Suprapubic skin (tissue), 4 donors: ENCODE measurements around the gene GRIN3B. TPM values are rescaled to one million over a fixed set of nuclear protein-coding genes. Genes with fewer than 3 reads are reported as not detected.

ENCODE experiments used
- DNase-seq, 2 donors: peaks; one replicate each; pipeline ENCODE4 v3.0.0-alpha.2; 2019; ENCODE audit warnings: low spot score in 2 of 2
- H3K27ac ChIP-seq: fragments of 200-600 bp; sonication (generic); one replicate; pipeline ENCODE4 v1.5.1; 2019
- H3K27me3 ChIP-seq: fragments of 200-600 bp; sonication (generic); one replicate; pipeline ENCODE4 v1.5.1; 2019
- H3K36me3 ChIP-seq: fragments of 200-600 bp; sonication (generic); one replicate; pipeline ENCODE4 v1.5.1; 2019
- H3K4me1 ChIP-seq: fragments of 200-600 bp; sonication (generic); one replicate; pipeline ENCODE4 v1.5.1; 2019
- H3K4me3 ChIP-seq: fragments of 200-600 bp; sonication (generic); one replicate; pipeline ENCODE4 v1.5.1; 2019; ENCODE audit warnings: mild to moderate bottlenecking
- H3K9me3 ChIP-seq: fragments of 200-600 bp; sonication (generic); one replicate; pipeline ENCODE4 v1.5.1; 2019
- EP300 ChIP-seq: sonication (generic); formaldehyde crosslinking; IDR thresholded peaks from one replicate; pipeline ENCODE4 v1.6.1; 2017; ENCODE audit warnings: antibody characterized with exemption
- POLR2A ChIP-seq, 2 donors: fragments of 450-650 bp; IDR thresholded peaks; one replicate each; pipeline ENCODE4 v1.6.1; 2017; ENCODE audit warnings: antibody characterized with exemption in 2 of 2, mild to moderate bottlenecking in 2 of 2, moderate library complexity in 2 of 2
- POLR2AphosphoS5 ChIP-seq, 3 donors: sonication (generic); formaldehyde crosslinking; IDR thresholded peaks; one replicate each; pipeline ENCODE4 v1.6.1; 2017; ENCODE audit warnings: antibody characterized with exemption in 3 of 3
- WGBS: methylation state at CpG from one replicate; pipeline ENCODE4 v1.1.5; 2018; 5-methylcytosine and 5-hydroxymethylcytosine counted together
- total RNA-seq, 4 donors: library from RNA; depleted of rRNA; stranded (reverse); fragments of >200 nt; gene quantifications; one replicate each; pipeline ENCODE4 v1.1.0, GENCODE V29; 2016
- TF ChIP-seq, protein P1 (sequence below), 2 donors: fragments of 200-600 bp in 1 of 2; fragments of 450-650 bp in 1 of 2; sonication (generic) in 1 of 2; IDR thresholded peaks; one replicate each; pipeline ENCODE4 v1.5.1; 2016 to 2019; ENCODE audit warnings: antibody characterized with exemption in 2 of 2, mild to moderate bottlenecking in 1 of 2, moderate library complexity in 1 of 2

GRIN3B gene
- total RNA-seq, 4 donors from 2014 or later = 0.13 to 1.1 TPM; not detected in 2

DNA sequence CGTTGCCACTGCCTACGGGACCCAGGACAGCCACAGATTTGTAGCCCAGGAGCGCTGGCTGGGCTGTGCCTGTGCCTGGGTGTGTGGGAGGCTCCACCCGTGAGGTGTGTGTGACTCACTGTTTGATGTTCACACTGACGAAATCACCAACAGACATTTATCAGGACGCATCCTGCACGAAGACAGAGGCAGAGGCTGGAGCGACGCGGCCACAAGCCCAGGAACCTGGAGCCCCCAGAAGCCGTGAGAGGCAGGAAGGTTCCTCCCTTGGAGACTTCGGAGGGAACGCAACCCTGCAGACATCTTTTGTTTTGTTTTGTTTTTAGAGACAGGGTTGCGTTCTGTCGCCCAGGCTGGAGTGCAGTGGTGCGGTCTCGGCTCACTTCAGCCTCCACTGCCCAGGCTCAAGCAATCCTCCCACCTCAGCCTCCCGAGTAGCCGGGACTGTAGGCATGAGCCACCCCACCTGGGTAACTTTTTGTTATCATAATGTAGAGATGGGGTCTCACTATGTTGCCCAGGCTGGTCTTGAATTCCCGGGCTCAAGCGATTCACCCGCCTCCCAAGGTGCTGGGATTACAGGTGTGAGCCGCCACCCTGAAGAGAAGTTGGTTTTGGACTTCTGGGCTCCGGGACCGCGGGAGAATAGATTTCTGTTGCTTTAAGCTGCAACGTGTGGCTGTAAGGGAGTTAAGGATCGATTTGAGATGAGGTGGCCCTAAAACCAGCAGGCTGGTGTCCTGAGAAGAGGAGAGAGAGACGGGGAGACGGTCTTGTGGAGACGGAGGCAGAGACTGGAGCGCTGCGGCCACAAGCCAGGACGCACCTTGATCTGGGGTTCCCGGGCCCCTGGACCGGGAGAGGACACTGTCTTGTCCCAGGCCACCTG, 41.0 kb upstream of the GRIN3B start:
- Histone ChIP-seq H3K4me3 (no peak overlapping the region), H3K27me3 (no peaks in the 10 kb centered on the region), H3K4me1 (peaks cover 5% of the 10 kb centered on the region), H3K27ac (no peak overlapping the region), H3K36me3 (no peaks in the 10 kb centered on the region), H3K9me3 (no peaks in the 10 kb centered on the region)
- WGBS = 79% methylated on average over 36 of the region's 36 CpGs
- TF ChIP-seq, protein P1, sequence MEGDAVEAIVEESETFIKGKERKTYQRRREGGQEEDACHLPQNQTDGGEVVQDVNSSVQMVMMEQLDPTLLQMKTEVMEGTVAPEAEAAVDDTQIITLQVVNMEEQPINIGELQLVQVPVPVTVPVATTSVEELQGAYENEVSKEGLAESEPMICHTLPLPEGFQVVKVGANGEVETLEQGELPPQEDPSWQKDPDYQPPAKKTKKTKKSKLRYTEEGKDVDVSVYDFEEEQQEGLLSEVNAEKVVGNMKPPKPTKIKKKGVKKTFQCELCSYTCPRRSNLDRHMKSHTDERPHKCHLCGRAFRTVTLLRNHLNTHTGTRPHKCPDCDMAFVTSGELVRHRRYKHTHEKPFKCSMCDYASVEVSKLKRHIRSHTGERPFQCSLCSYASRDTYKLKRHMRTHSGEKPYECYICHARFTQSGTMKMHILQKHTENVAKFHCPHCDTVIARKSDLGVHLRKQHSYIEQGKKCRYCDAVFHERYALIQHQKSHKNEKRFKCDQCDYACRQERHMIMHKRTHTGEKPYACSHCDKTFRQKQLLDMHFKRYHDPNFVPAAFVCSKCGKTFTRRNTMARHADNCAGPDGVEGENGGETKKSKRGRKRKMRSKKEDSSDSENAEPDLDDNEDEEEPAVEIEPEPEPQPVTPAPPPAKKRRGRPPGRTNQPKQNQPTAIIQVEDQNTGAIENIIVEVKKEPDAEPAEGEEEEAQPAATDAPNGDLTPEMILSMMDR (IDR thresholded peaks at IDR 0.05) = no peak
- no peak for TF ChIP-seq EP300
- TF ChIP-seq POLR2AphosphoS5 (IDR thresholded peaks at IDR 0.05) = no peak
- TF ChIP-seq POLR2A (IDR thresholded peaks at IDR 0.05) = no peak
- no peak for DNase-seq

DNA sequence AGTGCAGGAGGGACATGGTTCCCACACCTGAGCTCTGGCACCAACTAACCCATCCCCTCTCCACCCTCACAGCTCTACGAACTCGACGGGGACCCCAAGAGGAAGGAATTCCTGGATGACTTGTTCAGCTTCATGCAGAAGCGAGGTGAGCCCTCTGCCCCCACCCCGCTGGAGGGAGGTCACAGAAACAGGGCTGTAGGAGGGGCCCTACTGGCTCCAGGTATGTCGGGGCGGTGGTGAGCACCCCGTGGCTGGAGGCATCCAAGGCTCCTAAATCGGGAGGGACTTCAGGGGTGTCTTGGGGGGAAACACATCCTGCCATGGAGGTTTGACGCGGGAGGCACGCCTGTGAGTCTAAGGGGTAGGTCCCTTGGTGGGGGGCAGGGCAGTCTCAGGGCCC, 40.2 kb upstream of the GRIN3B start:
- no peak overlapping the region for H3K27ac ChIP-seq

DNA sequence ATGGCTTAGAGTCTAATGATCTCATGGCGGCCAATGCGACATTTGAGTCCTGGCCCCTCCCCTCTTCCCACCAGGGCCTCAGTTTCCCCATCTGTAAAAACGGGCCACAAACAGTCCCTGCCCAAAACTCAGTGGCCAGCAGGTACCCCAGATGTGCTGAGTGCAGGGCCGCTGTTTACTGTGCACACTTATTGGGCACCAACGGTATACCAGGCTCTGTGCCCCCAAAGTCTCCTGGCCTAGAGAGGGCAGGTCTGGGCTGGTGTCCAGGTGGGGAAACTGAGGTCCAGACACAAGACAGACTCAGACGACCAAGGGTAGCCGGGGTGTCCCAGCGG, 39.6 kb upstream of the GRIN3B start:
- peaks cover 5% of the 10 kb centered on the region for H3K4me1 ChIP-seq
- no peak for DNase-seq
- whole genome bisulfite sequencing = 74% methylated on average over 5 of the region's 8 CpGs
- H3K27me3 ChIP-seq = no peaks in the 10 kb centered on the region
- H3K27ac ChIP-seq = no peak overlapping the region
- no peak for TF ChIP-seq POLR2A (IDR thresholded peaks at IDR 0.05)
- no peak for TF ChIP-seq POLR2AphosphoS5 (IDR thresholded peaks at IDR 0.05)
- TF ChIP-seq, protein P1 (IDR thresholded peaks at IDR 0.05) = no peak
- TF ChIP-seq EP300 = no peak
- H3K36me3 ChIP-seq = peaks cover 10% of the 10 kb centered on the region
- no peaks in the 10 kb centered on the region for H3K9me3 ChIP-seq
- H3K4me3 ChIP-seq = no peak overlapping the region

More for the DNA sequence above, 40.2 kb upstream of the GRIN3B start:
- H3K4me1 ChIP-seq = peaks cover 5% of the 10 kb centered on the region
- peaks cover 7% of the 10 kb centered on the region for H3K36me3 ChIP-seq
- H3K27me3 ChIP-seq = no peaks in the 10 kb centered on the region
- 69% methylated on average over 12 of the region's 12 CpGs for WGBS
- H3K9me3 ChIP-seq = no peaks in the 10 kb centered on the region
- TF ChIP-seq POLR2A (IDR thresholded peaks at IDR 0.05) (no peak), POLR2AphosphoS5 (IDR thresholded peaks at IDR 0.05) (no peak), EP300 (no peak)
- TF ChIP-seq, protein P1 (IDR thresholded peaks at IDR 0.05) = no peak
- no peak overlapping the region for H3K4me3 ChIP-seq
- no peak for DNase-seq

DNA sequence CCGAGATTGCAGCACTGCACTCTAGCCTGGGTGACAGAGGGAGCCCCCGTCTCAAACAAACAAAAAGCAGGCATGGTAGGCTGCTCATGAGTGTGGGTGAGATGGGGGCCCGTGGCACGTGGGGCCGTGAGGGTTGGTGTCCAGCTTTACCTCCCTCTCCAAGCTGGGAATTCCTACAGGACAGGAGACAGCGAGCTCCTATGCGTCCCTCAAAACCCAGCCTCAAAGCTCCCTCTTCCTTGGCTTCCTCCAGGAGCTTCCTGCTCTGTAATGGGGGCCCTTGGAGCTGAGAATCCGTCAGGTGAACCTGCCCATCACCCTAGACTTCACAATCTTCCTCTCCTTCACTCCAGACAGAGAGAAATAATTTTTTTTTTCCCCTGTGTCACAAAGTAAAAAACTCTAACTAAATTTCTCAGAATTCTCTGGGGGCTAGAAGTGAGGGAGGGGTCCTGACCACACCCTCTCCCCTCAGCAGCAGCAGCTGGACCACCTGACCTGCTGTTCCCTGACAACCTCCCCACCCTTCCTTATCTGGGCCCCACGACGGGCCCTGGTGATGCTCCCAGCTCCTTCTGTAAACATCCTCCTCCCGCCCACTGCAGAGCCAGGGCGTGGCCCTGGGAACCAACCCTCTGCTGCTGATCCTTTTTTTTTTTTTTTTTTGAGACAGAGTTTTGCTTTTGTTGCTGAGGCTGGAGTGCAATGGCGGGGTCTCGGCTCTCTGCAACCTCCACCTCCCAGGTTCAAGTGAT, 38.2 kb upstream of the GRIN3B start:
- no peak overlapping the region for H3K4me3 ChIP-seq
- no peak for DNase-seq
- no peaks in the 10 kb centered on the region for H3K27me3 ChIP-seq
- WGBS = 72% methylated on average over 13 of the region's 14 CpGs
- no peak overlapping the region for H3K27ac ChIP-seq
- H3K36me3 ChIP-seq = peaks cover 17% of the 10 kb centered on the region
- no peaks in the 10 kb centered on the region for H3K9me3 ChIP-seq
- peaks cover 5% of the 10 kb centered on the region for H3K4me1 ChIP-seq
- TF ChIP-seq, protein P1 (IDR thresholded peaks at IDR 0.05) = no peak
- TF ChIP-seq POLR2A (IDR thresholded peaks at IDR 0.05) = no peak
- no peak for TF ChIP-seq EP300
- TF ChIP-seq POLR2AphosphoS5 (IDR thresholded peaks at IDR 0.05) = no peak
